Right lobe of liver (tissue), 6 donors: ENCODE data around the gene LGALS7B. TPM values are rescaled to one million over a fixed set of nuclear protein-coding genes. Genes with fewer than 3 reads are reported as not detected.
"Not testable (repeated sequence)": the region's sequence is repeated elsewhere in the genome, so short reads cannot be mapped to it uniquely, and the experiment has no call there.

Source experiments
- ATAC-seq, 4 donors: fragments of 200-7000 bp; cut with Tn5 transposase; one replicate each; pipeline ENCODE4 v1.9.1; 2020; ENCODE audit warnings: mild to moderate bottlenecking in 4 of 4, moderate library complexity in 4 of 4
- DNase-seq, 3 donors: peaks; one replicate each; pipeline ENCODE4 v3.0.0-alpha.2; 2020
- H3K27ac ChIP-seq, 3 donors: fragments of 200-600 bp; one replicate each; pipeline ENCODE4 v1.8.0; 2022
- H3K27me3 ChIP-seq, 2 donors: fragments of 200-600 bp; one replicate each; pipeline ENCODE4 v1.8.0; 2022
- H3K36me3 ChIP-seq, 4 donors: fragments of 200-600 bp; sonication (generic) in 1 of 4; one replicate each; pipeline versions ENCODE4 v1.5.1 to v1.8.0; 2017 to 2022; ENCODE audit warnings: control low read depth in 1 of 4
- H3K4me1 ChIP-seq, 4 donors: fragments of 200-600 bp; sonication (generic) in 1 of 4; one replicate each; pipeline versions ENCODE4 v1.5.1 to v1.8.0; 2017 to 2022; ENCODE audit warnings: control low read depth in 1 of 4
- H3K4me3 ChIP-seq, 3 donors: fragments of 200-600 bp; one replicate each; pipeline ENCODE4 v1.8.0; 2022
- H3K9me3 ChIP-seq, 4 donors: fragments of 200-600 bp; sonication (generic) in 1 of 4; one replicate each; pipeline versions ENCODE4 v1.5.1 to v1.8.0; 2017 to 2022; ENCODE audit warnings: control low read depth in 1 of 4
- CTCF ChIP-seq, 4 donors: fragments of 200-600 bp in 3 of 4; fragments of 450-650 bp in 1 of 4; IDR thresholded peaks; one replicate each; pipeline versions ENCODE4 v1.5.1 to v1.8.0; 2016 to 2022; ENCODE audit warnings: antibody characterized with exemption in 4 of 4, mild to moderate bottlenecking in 2 of 4
- POLR2A ChIP-seq: fragments of 450-650 bp; IDR thresholded peaks from one replicate; pipeline ENCODE4 v1.6.1; 2017; ENCODE audit warnings: antibody characterized with exemption, mild to moderate bottlenecking
- WGBS: methylation state at CpG from one replicate; pipeline ENCODE4 v1.1.6; 2018; ENCODE audit warnings: low coverage, low lambda C conversion rate; ENCODE audit not compliant: insufficient coverage; ENCODE audit errors: missing lambda C conversion rate; 5-methylcytosine and 5-hydroxymethylcytosine counted together
- intact Hi-C, 2 donors: fragments of 100-400 bp; cut with DNase I; formaldehyde crosslinking; loops; one replicate each; pipeline versions ENCODE4 v1.11.2 to v1.14.1; 2022
- total RNA-seq, 6 experiments: library from RNA; depleted of rRNA in 2 of 6; stranded (reverse); fragments of >200 nt in 2 of 6; fragmentation: NEBNext Ultra II Directional in 3 of 6; extraction: Animal tissue kit (Norgen Biotek cat#: 25700) in 3 of 6; gene quantifications; one replicate each; pipeline versions ENCODE4 v1.1.0 to v1.2.4, GENCODE V29; 2016 to 2023
- donor health status: DM: no; HTN: yes; CAD: no.
- donor health status: DM: no; HTN: no; CAD: no.
- donor health status: DM: no; HTN: no; CAD: no.
- donor health status: DM: no; HTN: yes; CAD: no.
- donor health status: DM: no; HTN: yes; CAD: no.

The LGALS7B gene
- total RNA-seq, 6 experiments from 2014 or later = not detected

- H3K36me3 ChIP-seq = peaks cover 0 to 33% (median 15%) of the 10 kb centered on the region in 4 donors
- peak in 1 of 3 donors; percentile 45 for DNase-seq
- no peak overlapping the region for H3K4me3 ChIP-seq
- 79% methylated on average over 13 of the region's 34 CpGs for WGBS
- no peak for ATAC-seq
- H3K9me3 ChIP-seq = no peaks in the 10 kb centered on the region
- H3K27me3 ChIP-seq = no peaks in the 10 kb centered on the region
- no peak overlapping the region for H3K27ac ChIP-seq
- intact Hi-C loops = loop anchor here (5.0 to 10.0 kb wide), 2 partner anchors 91 to 257 kb away; no protein-coding TSS in a partner anchor
- no peak for TF ChIP-seq CTCF (IDR thresholded peaks at IDR 0.05)
- TF ChIP-seq POLR2A = no peak
- peaks cover 0 to 24% (median 6%) of the 10 kb centered on the region in 4 donors for H3K4me1 ChIP-seq
Observed at GRCh38 chr19:38815059-38816001, 26.3 kb downstream of the LGALS7B start.

GRCh38 chr19:38816131-38816750 lies 27.2 kb downstream of the LGALS7B start:
- no peak overlapping the region for H3K4me3 ChIP-seq
- peak in 1 of 3 donors; percentile 35 for DNase-seq
- TF ChIP-seq CTCF (IDR thresholded peaks at IDR 0.05) (no peak), POLR2A (no peak)
- 96% methylated on average over 7 of the region's 18 CpGs for WGBS
- no peak for ATAC-seq
- intact Hi-C loops = loop anchor here (5.0 to 10.0 kb wide), 2 partner anchors 91 to 256 kb away; no protein-coding TSS in a partner anchor
- no peaks in the 10 kb centered on the region for H3K27me3 ChIP-seq
- H3K9me3 ChIP-seq = no peaks in the 10 kb centered on the region
- no peak overlapping the region for H3K27ac ChIP-seq
- H3K4me1 ChIP-seq = peaks cover 0 to 30% (median 6%) of the 10 kb centered on the region in 4 donors
- H3K36me3 ChIP-seq = peaks cover 0 to 33% (median 15%) of the 10 kb centered on the region in 4 donors

DNA sequence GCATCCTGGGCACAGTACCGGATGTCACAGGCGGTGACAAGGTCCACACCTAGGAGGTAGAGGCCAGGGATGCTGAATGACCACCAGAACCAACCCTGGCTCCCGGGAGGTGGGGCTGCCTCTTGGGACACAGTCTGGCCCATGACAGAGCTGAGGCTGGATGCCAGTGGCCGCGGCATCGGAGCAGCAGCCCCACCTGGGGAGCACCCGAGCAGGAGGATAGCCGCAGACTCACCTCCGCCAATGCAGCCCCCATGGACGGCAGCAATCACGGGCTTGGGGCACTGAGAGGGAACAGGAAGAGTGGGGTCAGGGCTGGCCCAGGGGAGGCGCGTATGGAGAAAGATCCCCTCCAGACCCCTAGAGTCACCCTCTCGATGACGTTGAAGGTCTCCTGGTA lies 28.1 kb downstream of the LGALS7B start:
- WGBS = 96% methylated on average over 4 of the region's 15 CpGs
- DNase-seq (peak in 1 of 3 donors; percentile 44), ATAC-seq (no peak)
- Histone ChIP-seq H3K27me3 (no peaks in the 10 kb centered on the region), H3K27ac (no peak overlapping the region), H3K4me3 (no peak overlapping the region), H3K4me1 (peaks cover 0 to 30% (median 6%) of the 10 kb centered on the region in 4 donors), H3K36me3 (peaks cover 0 to 33% (median 15%) of the 10 kb centered on the region in 4 donors), H3K9me3 (no peaks in the 10 kb centered on the region)
- no peak for TF ChIP-seq POLR2A
- no peak for TF ChIP-seq CTCF (IDR thresholded peaks at IDR 0.05)
- intact Hi-C loops = loop anchor here (5.0 to 10.0 kb wide), 2 partner anchors 92 to 255 kb away; no protein-coding TSS in a partner anchor

DNA sequence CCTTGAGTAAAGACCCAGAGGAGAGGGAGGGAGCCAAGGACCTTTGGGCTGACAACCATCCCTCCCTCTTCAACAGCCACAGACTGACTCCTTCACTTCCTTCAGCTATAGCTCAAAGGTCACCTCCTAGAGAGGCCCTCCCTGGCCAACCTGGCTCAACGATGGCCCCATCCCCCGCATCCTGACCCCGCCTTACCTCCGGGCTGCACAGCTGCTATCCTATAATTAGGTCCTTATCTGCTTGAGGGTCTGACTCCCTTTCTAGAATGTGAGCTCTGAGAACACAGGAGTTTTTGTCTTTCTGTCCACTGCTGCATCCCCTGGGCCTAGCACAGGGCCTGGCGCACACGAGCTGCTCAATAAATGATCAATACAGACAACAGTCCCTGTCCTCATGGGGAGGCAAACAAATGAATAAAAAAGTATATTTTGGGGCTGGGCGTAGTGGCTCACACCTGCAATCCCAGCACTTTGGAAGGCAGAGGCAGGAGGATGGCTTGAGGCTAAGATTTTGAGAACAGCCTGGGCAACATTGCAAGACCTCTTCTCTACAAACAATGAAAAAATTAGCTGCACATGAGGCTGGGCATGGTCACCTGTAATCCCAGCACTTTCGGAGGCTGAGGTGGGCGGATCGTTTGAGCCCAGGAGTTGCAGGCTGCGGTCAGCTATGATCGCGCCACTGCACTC lies 30.4 kb downstream of the LGALS7B start:
- intact Hi-C loops = loop anchor here (5.0 to 10.0 kb wide), 2 partner anchors 95 to 253 kb away; no protein-coding TSS in a partner anchor
- no peaks in the 10 kb centered on the region for H3K9me3 ChIP-seq
- DNase-seq (peak in 1 of 3 donors; percentile 43), ATAC-seq (peak in 3 of 4 donors; percentile 9 to 46 (median 28))
- TF ChIP-seq POLR2A = no peak
- TF ChIP-seq CTCF (IDR thresholded peaks at IDR 0.05) = no peak
- peaks cover 0 to 35% (median 16%) of the 10 kb centered on the region in 4 donors for H3K36me3 ChIP-seq
- H3K27ac ChIP-seq = no peak overlapping the region
- H3K4me1 ChIP-seq = peaks cover 0 to 16% (median 2%) of the 10 kb centered on the region in 4 donors
- H3K4me3 ChIP-seq = no peak overlapping the region
- no peaks in the 10 kb centered on the region for H3K27me3 ChIP-seq
- WGBS = 59% methylated on average over 8 of the region's 13 CpGs

GRCh38 chr19:38821230-38821825 lies 32.3 kb downstream of the LGALS7B start:
- 100% methylated on average over 1 of the region's 29 CpGs for WGBS
- DNase-seq (peak in 1 of 3 donors; percentile 44), ATAC-seq (peak in 2 of 4 donors; percentile 21 to 25)
- H3K27ac ChIP-seq, H3K4me3 ChIP-seq, H3K9me3 ChIP-seq, H3K27me3 ChIP-seq, intact Hi-C loops: not testable (repeated sequence)
- peaks cover 0 to 26% (median 11%) of the 10 kb centered on the region in 4 donors for H3K36me3 ChIP-seq
- H3K4me1 ChIP-seq = peaks cover 0 to 16% (median 2%) of the 10 kb centered on the region in 4 donors

DNA sequence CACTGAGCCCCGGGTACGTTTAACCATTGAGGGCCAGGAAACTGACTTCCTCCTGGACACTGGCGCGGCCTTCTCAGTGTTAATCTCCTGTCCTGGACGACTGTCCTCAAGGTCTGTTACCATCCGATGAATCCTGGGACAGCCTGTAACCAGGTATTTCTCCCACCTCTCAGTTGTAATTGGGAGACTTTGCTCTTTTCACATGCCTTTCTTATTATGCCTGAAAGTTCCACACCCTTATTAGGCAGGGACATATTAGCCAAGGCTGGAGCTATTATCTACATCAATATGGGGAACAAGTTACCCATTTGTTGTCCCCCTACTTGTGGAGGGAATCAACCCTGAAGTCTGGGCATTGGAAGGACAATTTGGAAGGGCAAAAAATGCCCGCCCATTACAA lies 36.9 kb downstream of the LGALS7B start:
- peaks cover 0 to 31% (median 8%) of the 10 kb centered on the region in 4 donors for H3K36me3 ChIP-seq

More for the DNA sequence above, 36.9 kb downstream of the LGALS7B start:
- H3K27ac ChIP-seq, H3K27me3 ChIP-seq, intact Hi-C loops, H3K4me3 ChIP-seq, H3K9me3 ChIP-seq, ATAC-seq, DNase-seq: not testable (repeated sequence)
- peaks cover 0 to 29% (median 15%) of the 10 kb centered on the region in 4 donors for H3K4me1 ChIP-seq
- 52% methylated on average over 2 of the region's 7 CpGs for WGBS
